HEK293 (cell line): ENCODE measurements around the gene APRT.

Experiments
- CTCF ChIA-PET: fragments of 350-600 bp; formaldehyde crosslinking; extraction: SDS; loops from one replicate; lab custom pipeline; 2021; ENCODE audit warnings: antibody characterized with exemption; lab: Yijun Ruan, JAX
- POLR2A ChIA-PET: fragments of 300-600 bp; formaldehyde crosslinking; extraction: SDS; loops from one replicate; lab custom pipeline; 2020; ENCODE audit warnings: antibody characterized with exemption, inconsistent platforms; lab: Yijun Ruan, JAX
- H3K27ac ChIP-seq: fragments of 200-500 bp; sonication (Bioruptor generic); 2 replicates; pipeline ENCODE4 v1.5.1; 2014; ENCODE audit warnings: low read depth, low read length, control low read depth, inconsistent platforms; ENCODE audit errors: extremely low read depth
- H3K36me3 ChIP-seq, 2 experiments: fragments of 200-500 bp in 1 of 2; sonication (Bioruptor generic) in 1 of 2; 1 replicate in 1 of 2; 2 replicates in 1 of 2; pipeline ENCODE4 v1.5.1; 2014 to 2017; ENCODE audit warnings: inconsistent platforms in 2 of 2, low read length in 2 of 2; ENCODE audit not compliant: control insufficient read depth in 2 of 2, insufficient read depth in 1 of 2
- H3K4me1 ChIP-seq: fragments of 200-500 bp; sonication (Bioruptor generic); 2 replicates; pipeline ENCODE4 v1.5.1; 2014; ENCODE audit warnings: mild to moderate bottlenecking, low read length, inconsistent platforms; ENCODE audit not compliant: control insufficient read depth, insufficient read depth
- H3K4me3 ChIP-seq: 2 replicates; pipeline ENCODE4 v1.5.1; 2011; ENCODE audit warnings: low read depth, mild to moderate bottlenecking, control low read depth, low read length, moderate library complexity
- H3K9me3 ChIP-seq: fragments of 200-500 bp; sonication (Bioruptor generic); 2 replicates; pipeline ENCODE4 v1.5.1; 2014; ENCODE audit warnings: low read depth, low read length, inconsistent platforms; ENCODE audit not compliant: control insufficient read depth, insufficient read depth
- GFI1B ChIP-seq: fragments of 450-650 bp; formaldehyde crosslinking; IDR thresholded peaks from 2 replicates; pipeline ENCODE4 v1.5.1; 2016; ENCODE audit warnings: missing biosample characterization, missing genetic modification characterization
- GLIS1 ChIP-seq: fragments of 450-650 bp; formaldehyde crosslinking; IDR thresholded peaks from 2 replicates; pipeline ENCODE4 v1.5.1; 2016; ENCODE audit warnings: missing biosample characterization, missing genetic modification characterization
- GLIS2 ChIP-seq: fragments of 450-650 bp; formaldehyde crosslinking; IDR thresholded peaks from 2 replicates; pipeline ENCODE4 v1.5.1; 2016; ENCODE audit warnings: missing biosample characterization, missing genetic modification characterization
- KLF16 ChIP-seq: fragments of 450-650 bp; formaldehyde crosslinking; IDR thresholded peaks from 2 replicates; pipeline ENCODE4 v1.5.1; 2017; ENCODE audit warnings: missing biosample characterization, missing genetic modification characterization
- MEIS1 ChIP-seq: sonication (generic); formaldehyde crosslinking; IDR thresholded peaks from 2 replicates; pipeline ENCODE4 v1.8.1; 2022; ENCODE audit warnings: missing genetic modification reagents, mild to moderate bottlenecking, borderline replicate concordance
- SP7 ChIP-seq: fragments of 450-650 bp; formaldehyde crosslinking; IDR thresholded peaks from 2 replicates; pipeline ENCODE4 v1.5.1; 2016; ENCODE audit warnings: missing biosample characterization, missing genetic modification characterization
- YY2 ChIP-seq: fragments of 450-650 bp; formaldehyde crosslinking; IDR thresholded peaks from 2 replicates; pipeline ENCODE4 v1.5.1; 2016; ENCODE audit warnings: missing biosample characterization, missing genetic modification characterization
- ZBTB7A ChIP-seq: fragments of 450-650 bp; formaldehyde crosslinking; IDR thresholded peaks from 2 replicates; pipeline ENCODE4 v1.5.1; 2016; ENCODE audit warnings: low read depth, missing biosample characterization, missing genetic modification characterization
- ZNF2 ChIP-seq: fragments of 450-650 bp; formaldehyde crosslinking; IDR thresholded peaks from 2 replicates; pipeline ENCODE4 v1.5.1; 2016; ENCODE audit warnings: missing biosample characterization, missing genetic modification characterization
- ZNF211 ChIP-seq: fragments of 450-650 bp; formaldehyde crosslinking; IDR thresholded peaks from 2 replicates; pipeline ENCODE4 v1.5.1; 2016; ENCODE audit warnings: low read depth, missing biosample characterization, missing genetic modification characterization
- ZNF221 ChIP-seq: fragments of 450-650 bp; formaldehyde crosslinking; IDR thresholded peaks from 2 replicates; pipeline ENCODE4 v1.5.1; 2017; ENCODE audit warnings: missing biosample characterization, missing genetic modification characterization, borderline replicate concordance
- ZNF239 ChIP-seq: fragments of 450-650 bp; formaldehyde crosslinking; IDR thresholded peaks from 2 replicates; pipeline ENCODE4 v1.5.1; 2016; ENCODE audit warnings: missing biosample characterization, missing genetic modification characterization
- ZNF366 ChIP-seq: fragments of 450-650 bp; formaldehyde crosslinking; conservative IDR thresholded peaks from 2 replicates; pipeline ENCODE4 v1.5.1; 2016; ENCODE audit warnings: missing biosample characterization, missing genetic modification characterization
- ZNF433 ChIP-seq: fragments of 450-650 bp; formaldehyde crosslinking; IDR thresholded peaks from 2 replicates; pipeline ENCODE4 v1.5.1; 2016; ENCODE audit warnings: missing biosample characterization, missing genetic modification characterization, low read depth
- ZNF530 ChIP-seq: fragments of 450-650 bp; formaldehyde crosslinking; IDR thresholded peaks from 2 replicates; pipeline ENCODE4 v1.5.1; 2016; ENCODE audit warnings: low read depth, missing biosample characterization, missing genetic modification characterization
- ZNF549 ChIP-seq: fragments of 450-650 bp; IDR thresholded peaks from 2 replicates; pipeline ENCODE4 v1.5.1; 2018; ENCODE audit warnings: missing biosample characterization, missing genetic modification characterization, mild to moderate bottlenecking, inconsistent platforms, moderate library complexity
- ZNF571 ChIP-seq: fragments of 450-650 bp; formaldehyde crosslinking; IDR thresholded peaks from 2 replicates; pipeline ENCODE4 v1.5.0; 2017; ENCODE audit warnings: missing biosample characterization, missing genetic modification characterization
- ZNF626 ChIP-seq: fragments of 450-650 bp; sonication (Bioruptor Pico); formaldehyde crosslinking; IDR thresholded peaks from 2 replicates; pipeline ENCODE4 v1.5.1; 2018; ENCODE audit warnings: missing biosample characterization, missing genetic modification characterization, inconsistent platforms
- ZNF660 ChIP-seq: fragments of 450-650 bp; IDR thresholded peaks from 2 replicates; pipeline ENCODE4 v1.5.1; 2018; ENCODE audit warnings: missing biosample characterization, mild to moderate bottlenecking, missing genetic modification characterization
- ZNF664 ChIP-seq: fragments of 450-650 bp; formaldehyde crosslinking; IDR thresholded peaks from 2 replicates; pipeline ENCODE4 v1.5.1; 2016; ENCODE audit warnings: missing biosample characterization, missing genetic modification characterization
- ZNF76 ChIP-seq: fragments of 450-650 bp; formaldehyde crosslinking; IDR thresholded peaks from 2 replicates; pipeline ENCODE4; 2016; ENCODE audit warnings: low read depth, missing biosample characterization, missing genetic modification characterization, borderline replicate concordance
- ZNF792 ChIP-seq: fragments of 450-650 bp; formaldehyde crosslinking; IDR thresholded peaks from 2 replicates; pipeline ENCODE4 v1.5.1; 2016; ENCODE audit warnings: missing biosample characterization, missing genetic modification characterization
- ZSCAN30 ChIP-seq: fragments of 450-650 bp; IDR thresholded peaks from 2 replicates; pipeline ENCODE4 v1.5.1; 2018; ENCODE audit warnings: missing biosample characterization, mild to moderate bottlenecking, missing genetic modification characterization, moderate library complexity
- TF ChIP-seq, protein P1 (sequence below): fragments of 450-650 bp; formaldehyde crosslinking; IDR thresholded peaks from 2 replicates; pipeline ENCODE4 v1.5.1; 2016; ENCODE audit warnings: missing biosample characterization, missing genetic modification characterization
- TF ChIP-seq, protein P2 (sequence below): fragments of 450-650 bp; formaldehyde crosslinking; IDR thresholded peaks from 2 replicates; pipeline ENCODE4 v1.5.1; 2016; ENCODE audit warnings: missing biosample characterization, missing genetic modification characterization, borderline replicate concordance

APRT gene

DNA sequence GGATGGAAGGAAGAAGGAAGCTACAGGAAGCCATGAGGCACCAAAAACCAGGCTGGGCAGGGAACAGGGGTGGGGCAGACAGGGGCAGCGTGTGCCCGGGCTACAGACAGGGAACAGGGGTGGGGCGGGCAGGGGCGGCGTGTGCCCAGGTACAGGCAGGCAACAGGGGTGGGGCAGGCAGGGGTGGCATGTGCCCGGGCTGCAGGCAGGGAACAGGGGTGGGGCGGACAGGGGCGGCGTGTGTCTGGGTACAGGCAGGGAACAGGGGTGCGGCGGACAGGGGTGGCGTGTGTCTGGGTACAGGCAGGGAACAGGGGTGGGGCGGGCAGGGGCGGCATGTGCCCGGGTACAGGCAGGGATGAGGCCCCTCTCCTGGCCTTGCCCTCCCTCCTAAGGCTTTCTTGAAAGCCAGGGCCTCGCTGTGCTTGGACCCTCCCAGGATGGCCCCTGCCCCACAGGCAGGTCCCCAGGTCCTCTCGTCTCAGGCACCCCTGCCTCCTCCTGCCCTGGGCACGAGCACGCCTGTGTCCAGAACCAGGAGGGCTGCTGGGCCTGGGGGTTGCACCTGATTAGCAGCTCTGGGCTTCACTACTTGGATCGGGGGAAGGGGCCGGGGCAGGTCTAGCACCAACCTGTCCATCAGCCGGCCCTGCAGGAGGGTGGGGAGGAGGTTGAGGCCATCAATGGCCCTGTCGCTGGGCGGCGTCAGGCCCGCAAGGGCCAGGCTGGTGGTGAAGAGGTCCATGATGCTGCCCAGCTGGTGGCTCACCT is 14.5 kb upstream of the APRT start (continued):
- TF ChIP-seq ZNF626 (tag by site-specific recombination): no peak
- TF ChIP-seq ZNF221 (tag by site-specific recombination): no peak
- no peak for TF ChIP-seq GLIS2 (tag by site-specific recombination)
- no peak for TF ChIP-seq GFI1B (tag by site-specific recombination)
- no peak for TF ChIP-seq SP7
- TF ChIP-seq ZNF2 (tag by site-specific recombination): no peak
- no peak for TF ChIP-seq YY2 (tag by site-specific recombination)
- no peak for TF ChIP-seq ZSCAN30 (tag by site-specific recombination)

DNA sequence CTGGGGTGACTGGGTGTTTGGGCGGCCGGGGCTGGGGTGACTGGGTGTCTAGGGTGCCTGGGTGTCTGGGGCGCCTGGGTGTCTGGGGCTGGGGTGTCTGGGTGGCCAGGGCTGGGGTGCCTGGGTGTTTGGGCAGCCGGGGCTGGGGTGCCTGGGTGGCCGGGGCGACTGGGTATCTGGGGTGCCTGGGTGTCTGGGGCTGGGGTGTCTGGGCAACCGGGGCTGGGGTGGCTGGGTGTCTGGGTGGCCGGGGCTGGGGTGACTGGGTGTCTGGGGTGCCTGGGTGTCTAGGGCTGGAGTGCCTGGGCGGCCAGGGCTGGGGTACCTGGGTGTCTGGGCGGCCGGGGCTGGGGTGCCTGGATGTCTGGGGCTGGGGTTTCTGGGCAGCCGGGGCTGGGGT is 13.4 kb upstream of the APRT start:
- Histone ChIP-seq H3K36me3 (peaks cover 0 to 8% of the 10 kb centered on the region in 2 experiments; a peak in 1 of 3 replicates), H3K27ac (no peak overlapping the region), H3K9me3 (no peaks in the 10 kb centered on the region), H3K4me1 (no peaks in the 10 kb centered on the region), H3K4me3 (no peak overlapping the region)
- ChIA-PET POLR2A (no interaction called here), CTCF (interaction anchor here (0.6 kb wide), 1 partner anchor 342 kb away, joined by 3 read pairs; no protein-coding TSS in a partner anchor)
- TF ChIP-seq ZNF664 (no peak), ZNF792 (tag by site-specific recombination) (no peak), ZNF239 (no peak), ZNF571 (tag by site-specific recombination) (no peak), ZBTB7A (tag by site-specific recombination) (no peak), ZNF76 (tag by site-specific recombination) (no peak), ZNF211 (tag by site-specific recombination) (no peak), ZNF366 (tag by site-specific recombination) (no peak), GLIS1 (tag by site-specific recombination) (no peak), MEIS1 (CRISPR knock-in tag) (no peak), KLF16 (no peak), ZNF660 (tag by site-specific recombination) (no peak), ZNF530 (no peak), ZNF433 (no peak), ZNF549 (tag by site-specific recombination) (no peak)
- TF ChIP-seq, protein P1, sequence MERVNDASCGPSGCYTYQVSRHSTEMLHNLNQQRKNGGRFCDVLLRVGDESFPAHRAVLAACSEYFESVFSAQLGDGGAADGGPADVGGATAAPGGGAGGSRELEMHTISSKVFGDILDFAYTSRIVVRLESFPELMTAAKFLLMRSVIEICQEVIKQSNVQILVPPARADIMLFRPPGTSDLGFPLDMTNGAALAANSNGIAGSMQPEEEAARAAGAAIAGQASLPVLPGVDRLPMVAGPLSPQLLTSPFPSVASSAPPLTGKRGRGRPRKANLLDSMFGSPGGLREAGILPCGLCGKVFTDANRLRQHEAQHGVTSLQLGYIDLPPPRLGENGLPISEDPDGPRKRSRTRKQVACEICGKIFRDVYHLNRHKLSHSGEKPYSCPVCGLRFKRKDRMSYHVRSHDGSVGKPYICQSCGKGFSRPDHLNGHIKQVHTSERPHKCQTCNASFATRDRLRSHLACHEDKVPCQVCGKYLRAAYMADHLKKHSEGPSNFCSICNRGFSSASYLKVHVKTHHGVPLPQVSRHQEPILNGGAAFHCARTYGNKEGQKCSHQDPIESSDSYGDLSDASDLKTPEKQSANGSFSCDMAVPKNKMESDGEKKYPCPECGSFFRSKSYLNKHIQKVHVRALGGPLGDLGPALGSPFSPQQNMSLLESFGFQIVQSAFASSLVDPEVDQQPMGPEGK (tag by site-specific recombination): no peak
- TF ChIP-seq, protein P2, sequence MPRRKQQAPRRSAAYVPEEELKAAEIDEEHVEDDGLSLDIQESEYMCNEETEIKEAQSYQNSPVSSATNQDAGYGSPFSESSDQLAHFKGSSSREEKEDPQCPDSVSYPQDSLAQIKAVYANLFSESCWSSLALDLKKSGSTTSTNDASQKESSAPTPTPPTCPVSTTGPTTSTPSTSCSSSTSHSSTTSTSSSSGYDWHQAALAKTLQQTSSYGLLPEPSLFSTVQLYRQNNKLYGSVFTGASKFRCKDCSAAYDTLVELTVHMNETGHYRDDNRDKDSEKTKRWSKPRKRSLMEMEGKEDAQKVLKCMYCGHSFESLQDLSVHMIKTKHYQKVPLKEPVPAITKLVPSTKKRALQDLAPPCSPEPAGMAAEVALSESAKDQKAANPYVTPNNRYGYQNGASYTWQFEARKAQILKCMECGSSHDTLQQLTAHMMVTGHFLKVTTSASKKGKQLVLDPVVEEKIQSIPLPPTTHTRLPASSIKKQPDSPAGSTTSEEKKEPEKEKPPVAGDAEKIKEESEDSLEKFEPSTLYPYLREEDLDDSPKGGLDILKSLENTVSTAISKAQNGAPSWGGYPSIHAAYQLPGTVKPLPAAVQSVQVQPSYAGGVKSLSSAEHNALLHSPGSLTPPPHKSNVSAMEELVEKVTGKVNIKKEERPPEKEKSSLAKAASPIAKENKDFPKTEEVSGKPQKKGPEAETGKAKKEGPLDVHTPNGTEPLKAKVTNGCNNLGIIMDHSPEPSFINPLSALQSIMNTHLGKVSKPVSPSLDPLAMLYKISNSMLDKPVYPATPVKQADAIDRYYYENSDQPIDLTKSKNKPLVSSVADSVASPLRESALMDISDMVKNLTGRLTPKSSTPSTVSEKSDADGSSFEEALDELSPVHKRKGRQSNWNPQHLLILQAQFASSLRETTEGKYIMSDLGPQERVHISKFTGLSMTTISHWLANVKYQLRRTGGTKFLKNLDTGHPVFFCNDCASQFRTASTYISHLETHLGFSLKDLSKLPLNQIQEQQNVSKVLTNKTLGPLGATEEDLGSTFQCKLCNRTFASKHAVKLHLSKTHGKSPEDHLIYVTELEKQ (tag by site-specific recombination): no peak
